ENCODE data around the gene RCOR3.
"Not testable (repeated sequence)": the region's sequence is repeated elsewhere in the genome, so short reads cannot be mapped to it uniquely, and the experiment has no call there.

The RCOR3 gene

DNA sequence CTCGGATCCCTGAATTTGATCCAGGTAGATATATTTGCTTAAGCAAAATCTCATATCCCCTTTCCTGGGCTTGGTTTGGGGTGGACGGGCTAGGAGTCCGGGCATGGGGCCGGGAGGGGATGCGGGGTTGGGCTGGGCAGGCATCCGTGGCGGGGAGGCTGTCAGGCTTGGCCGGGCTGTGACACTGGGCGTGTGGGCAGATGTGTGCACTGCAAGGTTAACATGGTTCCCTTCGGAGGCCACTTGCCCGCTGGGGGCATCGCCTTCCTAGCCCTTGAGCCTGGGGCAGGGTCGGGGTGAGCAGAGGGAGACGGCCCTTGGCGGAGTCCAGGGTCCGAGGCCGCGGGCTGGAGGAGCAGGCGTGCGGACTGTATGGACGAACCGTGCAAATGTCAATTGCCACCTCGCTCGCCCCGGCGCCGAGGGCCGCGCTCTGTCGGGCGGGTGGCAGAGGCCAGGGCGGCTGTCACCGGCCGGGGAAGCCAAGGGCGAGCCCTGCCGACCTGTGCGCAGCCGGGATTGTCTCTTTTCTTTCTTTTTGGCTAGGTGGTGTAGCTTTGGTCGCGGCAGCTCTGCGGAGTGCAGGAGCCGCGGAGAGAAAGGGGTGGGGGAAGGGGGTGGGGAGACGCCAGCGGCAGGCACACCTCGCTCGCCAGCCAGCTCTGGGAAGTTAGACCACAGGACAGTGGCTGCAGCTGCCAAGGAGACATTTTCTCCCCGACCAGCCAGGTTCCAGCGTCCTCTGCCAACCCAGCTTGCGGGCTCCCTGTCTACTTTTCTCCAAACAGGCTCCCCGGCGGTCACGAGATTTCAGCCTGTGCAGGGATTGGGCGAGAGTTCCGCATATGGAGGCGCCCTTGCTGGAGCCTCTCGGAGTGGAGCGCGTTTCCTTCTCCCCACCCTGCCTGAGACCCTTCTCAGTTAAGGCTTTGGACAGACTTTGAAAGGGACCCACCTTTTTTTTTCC is 1.3 kb downstream of the RCOR3 start:
- peak; percentile 35 for DNase-seq (ENCODE audit: low read depth)

DNA sequence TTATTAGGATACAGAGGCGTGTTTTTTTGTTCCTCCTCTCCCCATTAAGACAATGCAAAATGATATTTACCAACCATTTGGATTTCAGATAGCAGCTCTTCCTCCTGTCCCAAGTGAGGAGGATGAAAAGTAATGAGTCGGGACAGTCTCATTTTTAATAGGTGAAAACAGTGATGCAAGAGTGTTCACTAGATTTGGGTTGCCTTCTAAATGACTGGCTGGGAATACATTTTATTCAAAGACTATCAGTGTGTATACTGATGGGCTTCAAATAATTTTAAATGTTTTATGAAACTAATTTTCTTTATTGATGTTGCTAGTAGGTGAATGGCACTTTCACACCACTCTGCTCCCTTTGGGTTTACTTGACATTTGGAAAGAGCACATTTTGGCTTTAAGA is 2.1 kb downstream of the RCOR3 start:
- DNase-seq (ENCODE audit: low read depth): no peak

DNA sequence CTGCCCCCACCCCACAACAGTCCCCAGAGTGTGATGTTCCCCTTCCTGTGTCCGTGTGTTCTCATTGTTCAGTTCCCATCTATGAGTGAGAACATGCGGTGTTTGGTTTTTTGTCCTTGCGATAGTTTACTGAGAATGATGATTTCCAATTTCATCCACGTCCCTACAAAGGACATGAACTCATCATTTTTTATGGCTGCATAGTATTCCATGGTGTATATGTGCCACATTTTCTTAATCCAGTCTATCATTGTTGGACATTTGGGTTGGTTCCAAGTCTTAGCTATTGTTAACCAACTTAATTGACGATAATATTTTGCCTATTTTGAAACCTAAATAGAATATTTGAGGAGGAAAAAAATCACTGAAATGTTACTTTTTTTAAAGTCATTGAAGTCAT is 3.9 kb downstream of the RCOR3 start:
- not testable (repeated sequence) for DNase-seq (ENCODE audit: low read depth)

DNA sequence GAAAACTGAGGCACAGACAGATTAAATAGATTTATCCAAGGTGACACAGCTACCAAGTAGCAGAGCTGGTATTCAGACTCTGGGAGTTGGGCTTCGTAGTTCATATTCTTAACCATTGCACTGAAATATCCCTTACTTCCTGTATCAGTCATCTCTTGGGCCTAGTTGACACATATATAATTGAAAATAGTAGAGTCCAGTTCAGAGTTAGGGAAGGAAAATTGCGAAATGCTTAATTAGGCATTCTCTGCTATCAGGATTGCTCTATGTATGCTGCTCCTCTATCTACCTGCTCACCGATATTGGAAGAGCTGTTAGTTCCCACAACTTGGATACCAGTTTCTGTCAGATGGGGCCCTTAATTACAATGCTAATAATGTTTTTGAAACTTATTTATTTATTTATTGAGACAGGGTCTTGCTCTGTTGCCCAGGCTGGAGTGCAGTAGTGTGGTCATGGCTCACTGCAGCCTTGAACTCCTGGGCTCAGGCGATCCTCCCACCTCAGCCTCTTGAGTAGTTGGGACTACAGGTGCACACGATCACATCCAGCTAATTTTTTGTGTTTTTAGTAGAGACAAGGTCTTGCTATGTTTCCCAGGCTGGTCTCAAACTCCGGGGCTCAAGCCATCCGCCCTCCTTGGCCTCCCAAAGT is 8.2 kb downstream of the RCOR3 start:
- no peak for DNase-seq (ENCODE audit: low read depth)

DNA sequence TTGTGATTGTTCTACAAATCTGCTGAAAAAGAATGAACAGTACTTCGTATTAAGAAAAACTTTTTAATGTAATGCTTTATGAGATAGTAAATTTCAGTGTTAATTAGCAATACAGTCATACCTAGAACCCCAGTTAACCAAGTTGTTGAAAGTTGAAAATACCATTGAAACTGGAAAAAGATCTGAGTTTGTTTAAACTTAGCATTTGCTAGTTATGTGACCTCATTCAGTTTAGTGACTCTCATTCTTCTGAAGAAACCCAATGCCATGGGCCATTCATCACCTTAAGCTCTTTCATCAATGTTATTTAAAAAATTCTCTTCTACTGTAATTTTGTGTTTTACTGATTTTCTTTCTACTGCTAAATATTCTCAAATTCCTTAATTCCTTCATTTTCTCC is 20.2 kb downstream of the RCOR3 start:
- no peak for DNase-seq (ENCODE audit: low read depth)

DNA sequence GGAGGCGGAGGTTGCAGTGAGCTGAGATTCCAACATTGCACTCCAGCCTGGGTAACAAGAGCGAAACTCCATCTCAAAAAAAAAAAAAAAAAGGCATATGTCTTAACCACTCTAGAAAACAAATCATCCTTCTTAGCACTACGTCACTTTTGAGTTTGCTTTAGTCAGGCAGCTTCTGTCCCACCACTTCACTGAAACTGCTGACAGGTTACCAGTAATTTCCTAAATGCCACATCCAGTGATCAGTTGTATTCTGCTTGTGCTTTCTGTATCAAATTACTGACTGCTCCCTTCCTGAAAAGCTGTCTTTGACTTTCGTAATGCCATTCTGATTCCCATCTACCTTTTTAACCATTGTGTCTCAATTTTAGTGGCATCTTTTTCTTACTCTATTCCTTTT is 21.7 kb downstream of the RCOR3 start:
- no peak for DNase-seq (ENCODE audit: low read depth)

DNA sequence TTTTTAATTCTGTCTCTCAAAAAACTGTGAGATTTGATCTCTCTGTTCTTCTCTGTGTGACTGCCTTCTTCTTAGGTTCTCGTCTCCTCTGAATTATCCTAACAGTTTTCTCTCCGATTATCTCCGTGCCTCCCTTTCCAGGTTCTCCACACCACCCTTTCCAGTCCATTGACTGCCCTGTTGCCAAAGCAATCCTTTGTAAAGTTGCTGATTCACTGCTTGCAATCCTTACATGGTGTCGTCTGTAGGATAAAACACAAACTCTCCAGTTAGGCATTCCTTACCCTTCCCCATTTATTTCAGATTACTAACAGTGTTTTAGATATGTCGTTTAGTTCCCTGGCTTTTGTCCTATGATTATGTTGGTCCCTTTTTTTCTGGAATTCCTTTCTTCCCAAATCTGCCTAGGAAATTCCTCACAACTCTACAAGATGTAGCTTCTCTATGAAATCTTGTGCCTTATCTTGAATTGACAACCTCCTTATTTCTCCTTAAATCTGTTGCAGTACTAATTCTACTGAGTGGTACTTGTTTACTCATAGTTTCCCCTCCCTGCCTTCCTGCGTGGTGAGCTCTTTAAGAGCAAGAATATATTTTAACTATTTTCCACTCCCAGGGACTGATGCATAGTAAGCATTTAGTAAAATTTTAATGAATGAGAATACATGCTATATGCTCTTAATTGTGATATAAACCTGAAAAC is 22.3 kb downstream of the RCOR3 start:
- DNase-seq (ENCODE audit: low read depth): no peak

DNA sequence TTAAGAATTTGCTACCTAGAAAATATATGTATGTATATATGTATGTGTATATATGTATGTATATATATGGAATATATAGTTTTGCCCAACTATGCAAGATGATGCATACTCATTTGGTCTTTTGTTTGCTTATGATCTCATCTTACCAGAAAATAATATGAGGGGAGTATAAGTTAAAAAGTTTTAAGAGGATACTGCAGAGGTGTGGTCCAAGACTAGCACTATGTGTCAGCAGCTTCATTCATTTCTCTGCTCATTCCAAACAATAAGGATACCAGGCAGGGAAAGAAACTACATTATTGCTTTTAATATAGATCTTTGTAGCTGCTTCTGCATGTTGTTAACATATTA is 22.8 kb downstream of the RCOR3 start:
- DNase-seq (ENCODE audit: low read depth): no peak

DNA sequence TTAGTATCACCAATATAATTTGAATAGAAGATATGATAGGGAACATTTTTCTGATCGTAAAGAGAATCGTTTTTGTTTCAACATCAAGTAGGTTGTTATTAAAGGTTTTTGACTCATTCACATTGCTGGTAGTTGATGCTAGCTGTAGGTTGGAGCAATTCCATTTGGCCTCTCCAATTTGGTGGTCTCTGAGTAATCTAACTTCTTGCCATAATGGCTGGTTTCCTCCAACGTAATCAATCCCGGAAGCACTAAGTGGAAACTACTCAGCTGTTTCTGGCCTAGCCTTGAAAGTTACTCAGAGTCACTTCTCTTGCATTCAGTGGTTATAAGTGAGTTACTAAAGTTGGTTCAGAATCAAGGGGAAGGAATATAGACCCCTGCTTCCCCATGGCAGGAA is 26.0 kb downstream of the RCOR3 start:
- no peak for DNase-seq (ENCODE audit: low read depth)

DNA sequence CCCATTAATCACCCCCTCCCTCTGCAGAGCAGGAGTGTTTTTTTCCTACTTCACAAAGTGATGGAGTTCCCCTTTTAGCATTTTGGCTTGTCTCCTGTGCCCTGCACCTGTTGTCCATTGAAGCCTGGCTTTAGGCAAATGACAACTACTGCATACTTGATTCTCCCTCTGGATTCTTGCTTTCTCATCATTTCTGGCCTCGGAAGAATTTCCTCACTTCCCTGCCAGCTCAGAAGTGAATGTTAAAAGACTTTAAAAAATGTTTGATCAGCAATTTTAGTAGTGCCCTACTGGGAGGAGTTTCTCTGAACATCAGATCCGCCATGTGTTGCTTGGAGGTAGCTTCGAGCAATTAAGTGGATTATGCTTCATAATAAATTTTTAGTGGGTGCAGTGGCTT is 28.1 kb downstream of the RCOR3 start:
- no peak for DNase-seq (ENCODE audit: low read depth)

DNA sequence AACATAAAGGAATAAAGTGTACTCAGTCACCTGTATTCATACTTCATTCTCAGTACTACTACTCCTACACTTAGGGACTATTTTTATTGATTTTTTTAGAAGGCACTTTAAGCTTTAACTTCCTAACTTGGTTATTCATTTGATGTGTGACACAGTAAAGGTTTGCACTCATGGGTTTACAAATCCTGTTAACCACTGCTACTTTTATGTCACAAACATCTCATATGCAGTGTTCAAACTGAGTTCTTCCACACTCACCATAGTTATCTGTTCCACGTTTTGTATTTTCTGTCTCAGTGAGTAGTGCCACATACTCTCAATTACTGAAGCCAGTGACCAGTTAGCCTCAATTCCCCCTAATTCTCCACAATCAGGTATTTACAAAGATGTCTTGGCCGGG is 33.2 kb downstream of the RCOR3 start:
- DNase-seq (ENCODE audit: low read depth): no peak

DNA sequence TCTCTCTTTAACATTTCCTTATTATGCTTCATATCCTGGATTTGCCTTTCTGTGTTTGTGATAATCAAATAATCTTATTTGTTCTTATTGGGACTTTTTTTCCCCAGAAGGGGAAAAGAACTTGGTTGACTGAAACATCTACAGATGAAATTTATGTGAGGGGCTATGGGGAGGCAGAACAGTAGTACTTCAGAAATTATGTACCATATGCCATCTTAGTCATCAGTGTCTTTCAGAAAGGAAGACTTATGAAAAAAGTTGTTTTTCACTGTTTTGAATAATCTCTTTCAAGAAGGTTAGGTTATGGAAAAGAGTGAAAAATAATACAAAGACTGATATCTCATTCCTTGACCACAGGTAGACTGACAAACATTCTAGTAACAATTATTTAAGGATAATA is 37.2 kb downstream of the RCOR3 start:
- no peak for DNase-seq (ENCODE audit: low read depth)

DNA sequence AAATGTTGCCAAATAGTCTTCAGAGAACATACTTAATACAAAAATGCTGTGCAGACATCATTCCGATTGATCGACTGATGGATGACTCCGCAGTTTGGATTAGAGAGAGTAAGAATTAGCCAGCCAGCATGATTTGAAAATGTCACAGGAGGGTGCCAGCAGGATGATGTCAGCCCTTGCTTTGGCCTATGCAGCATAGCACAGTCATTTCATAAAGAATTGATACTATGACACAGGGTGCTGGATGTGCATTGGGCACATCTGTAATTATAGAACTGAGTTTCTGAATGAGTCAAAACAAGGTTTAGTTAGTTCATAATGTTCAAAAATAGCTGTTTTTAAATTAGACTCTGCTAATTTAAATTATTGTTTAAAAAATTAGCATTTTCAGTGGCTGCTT is 45.9 kb downstream of the RCOR3 start:
- DNase-seq (ENCODE audit: low read depth): no peak

DNA sequence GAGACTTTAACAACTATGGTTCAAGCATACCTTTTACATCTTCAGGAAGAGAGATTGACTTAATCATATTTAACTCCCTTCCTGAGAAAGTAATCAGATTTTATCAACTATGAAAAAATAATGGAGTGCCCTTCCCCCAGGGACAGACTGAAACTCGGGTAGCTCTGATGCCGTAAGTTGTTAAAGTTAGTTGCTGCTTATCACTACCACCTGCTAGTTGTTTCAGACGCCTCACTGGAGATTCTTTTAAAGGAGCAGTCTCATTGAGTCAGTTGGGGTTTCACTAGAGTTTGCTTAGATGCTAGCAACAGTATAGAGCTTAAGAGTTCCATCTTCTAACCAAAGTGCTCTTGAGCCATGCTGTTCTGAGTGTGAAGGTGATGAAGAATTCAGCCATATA is 50.5 kb downstream of the RCOR3 start:
- no peak for DNase-seq (ENCODE audit: low read depth)

DNA sequence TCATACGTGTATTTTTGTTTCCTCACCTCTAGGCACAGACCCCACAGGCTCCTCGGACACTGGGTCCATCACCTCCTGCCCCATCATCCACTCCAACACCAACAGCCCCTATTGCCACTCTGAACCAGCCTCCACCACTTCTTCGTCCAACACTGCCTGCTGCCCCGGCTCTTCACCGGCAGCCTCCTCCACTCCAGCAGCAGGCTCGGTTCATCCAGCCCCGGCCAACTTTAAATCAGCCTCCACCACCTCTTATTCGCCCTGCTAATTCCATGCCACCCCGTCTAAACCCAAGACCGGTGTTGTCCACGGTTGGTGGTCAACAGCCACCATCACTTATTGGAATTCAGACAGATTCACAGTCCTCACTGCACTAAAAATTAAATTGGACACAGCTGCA is 54.2 kb downstream of the RCOR3 start:
- DNase-seq (ENCODE audit: low read depth): no peak

DNA sequence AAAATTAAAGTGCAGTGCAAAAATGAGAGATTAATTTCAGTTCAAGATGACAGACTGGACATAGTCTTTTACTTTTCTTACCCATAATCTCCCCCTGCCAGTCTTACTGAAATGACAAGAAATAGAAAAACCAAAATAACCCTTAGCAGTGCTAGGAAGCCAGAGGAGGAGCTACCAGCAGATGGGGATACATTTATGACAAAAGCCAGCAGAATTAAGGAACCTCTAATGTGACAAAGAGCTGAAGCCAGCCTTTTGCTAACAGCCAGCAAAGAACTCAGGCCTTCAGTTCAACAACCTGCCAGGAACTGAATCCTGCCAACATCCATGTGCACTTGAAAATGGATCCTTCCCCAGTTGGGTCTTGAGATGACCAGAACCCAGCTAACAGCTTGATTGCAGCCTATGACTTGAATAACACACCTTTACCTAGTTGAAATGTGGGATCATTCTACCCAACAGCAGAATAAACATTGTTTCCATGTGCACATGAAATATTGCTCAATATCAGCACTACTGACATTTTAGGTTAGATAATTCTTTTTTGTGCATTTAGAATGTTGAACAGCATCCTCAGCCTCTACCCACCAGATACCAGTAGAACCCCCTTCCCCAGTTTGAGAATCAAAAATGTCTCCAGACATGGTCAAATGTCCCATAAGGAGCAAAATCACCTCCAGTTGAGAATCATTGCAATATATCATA is 59.6 kb downstream of the RCOR3 start:
- no peak for DNase-seq (ENCODE audit: low read depth)

DNA sequence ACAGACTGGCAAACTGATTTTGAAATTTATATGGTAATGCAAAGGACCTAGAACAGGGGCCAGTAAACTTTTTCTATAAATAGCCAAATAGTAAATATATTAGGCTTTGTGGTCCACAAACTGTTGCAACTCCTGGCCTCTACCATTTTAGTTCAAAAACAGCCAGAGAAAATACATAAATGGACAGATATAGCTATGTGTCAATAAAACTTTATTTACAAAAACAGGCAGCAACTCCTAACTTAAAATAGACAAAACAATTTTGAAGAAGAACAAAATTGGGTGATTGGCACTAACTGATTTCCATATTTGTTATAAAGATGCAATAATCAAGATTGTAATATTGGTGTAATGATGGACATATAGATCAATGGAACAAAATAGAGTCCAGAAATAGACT is 60.7 kb downstream of the RCOR3 start:
- no peak for DNase-seq (ENCODE audit: low read depth)

DNA sequence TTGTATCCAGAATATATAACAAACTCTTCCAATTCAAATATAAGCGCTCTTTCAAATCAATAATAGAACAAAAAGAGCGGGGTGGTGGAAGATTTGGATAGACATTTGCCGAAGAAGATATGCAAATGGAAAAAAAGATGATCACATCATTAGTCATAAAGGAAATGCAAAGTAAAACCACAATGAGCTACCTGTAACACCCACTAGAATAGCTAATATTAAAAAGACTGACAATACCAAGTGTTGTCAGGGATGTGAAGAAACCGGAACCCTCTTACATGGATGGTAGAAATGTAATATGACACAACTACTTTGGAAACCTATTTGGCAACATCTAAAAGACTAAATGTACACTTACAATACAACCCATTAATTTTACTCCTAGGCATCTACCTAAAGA is 61.8 kb downstream of the RCOR3 start:
- no peak for DNase-seq (ENCODE audit: low read depth)

DNA sequence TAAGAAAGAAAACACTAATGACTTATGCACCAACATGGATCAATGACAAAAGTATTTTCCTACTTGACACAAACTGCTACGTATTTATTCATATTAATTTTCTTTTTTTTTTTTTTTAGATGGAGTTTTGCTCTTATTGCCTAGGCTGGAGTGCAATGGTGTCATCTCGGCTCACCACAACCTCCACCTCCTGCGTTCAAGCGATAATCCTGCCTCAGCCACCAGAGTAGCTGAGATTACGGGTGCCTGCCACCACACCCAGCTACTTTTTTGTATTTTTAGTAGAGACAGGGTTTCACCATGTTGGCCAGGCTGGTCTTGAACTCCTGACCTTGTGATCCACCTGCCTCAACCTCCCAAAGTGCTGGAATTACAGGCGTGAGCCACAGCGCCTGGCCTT is 62.5 kb downstream of the RCOR3 start:
- not testable (repeated sequence) for DNase-seq (ENCODE audit: low read depth)

DNA sequence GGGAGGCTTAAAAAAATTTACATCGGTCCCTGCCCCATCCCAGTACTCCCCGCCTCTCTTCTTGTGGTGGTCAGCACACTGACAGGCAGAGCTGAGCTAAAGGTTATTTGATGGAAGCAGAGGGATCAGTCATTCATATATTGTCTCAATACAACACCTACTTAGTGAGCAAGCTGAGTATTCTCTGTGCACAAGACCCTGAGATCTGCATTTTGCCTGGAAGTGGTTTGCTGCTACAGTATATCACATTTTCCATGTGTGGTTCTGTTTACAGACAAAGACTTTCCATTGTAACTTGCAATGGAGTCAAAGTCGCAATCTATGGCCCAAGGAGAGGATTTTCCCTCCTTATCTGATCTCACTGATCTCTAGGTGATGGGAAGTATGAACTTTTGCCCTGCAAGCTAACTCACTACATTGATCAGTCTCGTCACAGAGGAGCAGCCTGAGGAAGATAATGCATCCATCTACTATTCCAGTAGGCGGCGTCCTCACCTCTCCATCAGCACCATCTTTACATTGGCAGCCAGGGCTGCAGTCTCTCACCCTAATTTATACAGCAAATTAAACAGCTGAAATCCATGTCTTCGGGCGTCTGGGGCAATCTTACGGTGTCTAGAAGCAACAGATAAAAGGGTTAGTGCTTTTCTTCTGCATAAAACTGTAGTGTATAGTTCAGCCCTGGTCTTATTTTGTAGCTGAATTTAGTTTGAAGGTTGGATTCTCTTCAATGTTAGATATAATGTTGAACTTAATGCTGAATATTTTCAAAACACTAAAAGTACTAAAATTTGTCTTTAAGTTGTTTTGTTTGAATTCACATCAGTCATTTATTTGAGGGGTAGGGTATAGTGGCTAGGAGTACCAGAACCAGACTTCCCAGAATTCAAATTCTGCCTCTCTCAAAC is 64.2 kb downstream of the RCOR3 start:
- DNase-seq (ENCODE audit: low read depth): peak; percentile 57
